Middle frontal gyrus (tissue), 1 donor: ENCODE data around the gene SLC10A7.

ENCODE experiments used
- DNase-seq: peaks from one replicate; pipeline ENCODE4 v3.0.0-alpha.2; 2015; ENCODE audit warnings: low spot score; ENCODE audit errors: extremely low spot score

SLC10A7 gene

GRCh38 chr4:146442801-146443200 lies 78.9 kb downstream of the SLC10A7 start:
- DNase-seq = no peak

GRCh38 chr4:146439999-146440398 lies 81.7 kb downstream of the SLC10A7 start:
- no peak for DNase-seq

- DNase-seq = no peak
These were observed 82.3 kb downstream of the SLC10A7 start for GRCh38 chr4:146439437-146439836.

GRCh38 chr4:146437778-146438177 lies 84.0 kb downstream of the SLC10A7 start:
- no peak for DNase-seq

- DNase-seq = no peak
These were observed 85.1 kb downstream of the SLC10A7 start for GRCh38 chr4:146436423-146437162.

GRCh38 chr4:146435962-146436361 lies 85.8 kb downstream of the SLC10A7 start:
- DNase-seq = no peak

GRCh38 chr4:146432065-146432464 lies 89.7 kb downstream of the SLC10A7 start:
- no peak for DNase-seq

GRCh38 chr4:146428298-146428697 lies 93.4 kb downstream of the SLC10A7 start:
- DNase-seq = no peak

GRCh38 chr4:146417822-146418221 lies 103.9 kb downstream of the SLC10A7 start:
- DNase-seq = no peak

- no peak for DNase-seq
These were observed 105.9 kb downstream of the SLC10A7 start for GRCh38 chr4:146415829-146416228.

GRCh38 chr4:146407669-146408084 lies 114.1 kb downstream of the SLC10A7 start:
- no peak for DNase-seq

- no peak for DNase-seq
These were observed 114.5 kb downstream of the SLC10A7 start for GRCh38 chr4:146407257-146407656.

- no peak for DNase-seq
These were observed 120.5 kb downstream of the SLC10A7 start for GRCh38 chr4:146401274-146401673.

- no peak for DNase-seq
These were observed 122.8 kb downstream of the SLC10A7 start for GRCh38 chr4:146398896-146399445.

GRCh38 chr4:146398404-146398803 lies 123.3 kb downstream of the SLC10A7 start:
- DNase-seq = no peak

GRCh38 chr4:146389561-146389960 lies 132.2 kb downstream of the SLC10A7 start:
- DNase-seq = no peak

GRCh38 chr4:146382194-146382593 lies 139.5 kb downstream of the SLC10A7 start:
- DNase-seq = no peak

- no peak for DNase-seq
These were observed 140.4 kb downstream of the SLC10A7 start for GRCh38 chr4:146381263-146381872.

- DNase-seq = no peak
These were observed 142.0 kb downstream of the SLC10A7 start for GRCh38 chr4:146379744-146380143.

GRCh38 chr4:146371812-146372211 lies 149.9 kb downstream of the SLC10A7 start:
- DNase-seq = no peak

- no peak for DNase-seq
These were observed 150.9 kb downstream of the SLC10A7 start for GRCh38 chr4:146370841-146371240.

- no peak for DNase-seq
These were observed 152.3 kb downstream of the SLC10A7 start for GRCh38 chr4:146369446-146369845.

- DNase-seq = no peak
These were observed 153.5 kb downstream of the SLC10A7 start for GRCh38 chr4:146368209-146368608.
